SK-N-SH treated with all-trans-retinoic acid at 6 μM for 48 hours (cell line): ENCODE measurements around the gene CAST.

Experiments used
- ATAC-seq: fragments of 200-7000 bp; cut with Tn5 transposase; 3 replicates; pipeline ENCODE4 v1.9.1; 2020; ENCODE audit warnings: mild to moderate bottlenecking, moderate library complexity
- ARNTL ChIP-seq: fragments of 450-650 bp; formaldehyde crosslinking; IDR thresholded peaks from 2 replicates; pipeline ENCODE4 v1.5.0; 2020; ENCODE audit warnings: low read depth, mild to moderate bottlenecking, moderate library complexity, borderline replicate concordance
- BACH2 ChIP-seq: fragments of 250-450 bp; sonication (Bioruptor Pico); IDR thresholded peaks from 2 replicates; pipeline ENCODE4 v1.9.0; 2021; ENCODE audit warnings: mild to moderate bottlenecking, borderline replicate concordance
- CSDC2 ChIP-seq: fragments of 250-450 bp; sonication (Bioruptor Pico); IDR thresholded peaks from 2 replicates; pipeline ENCODE4 v1.5.0; 2020; ENCODE audit warnings: mild to moderate bottlenecking, moderate library complexity
- ESRRG ChIP-seq: fragments of 250-450 bp; sonication (Bioruptor Pico); IDR thresholded peaks from 2 replicates; pipeline ENCODE4 v1.6.1; 2021; ENCODE audit warnings: mild to moderate bottlenecking
- GLIS3 ChIP-seq: fragments of 250-450 bp; sonication (Bioruptor Pico); IDR thresholded peaks from 2 replicates; pipeline ENCODE4 v1.5.0; 2020; ENCODE audit warnings: mild to moderate bottlenecking, moderate library complexity
- ISL1 ChIP-seq: fragments of 250-450 bp; sonication (Bioruptor Pico); IDR thresholded peaks from 2 replicates; pipeline ENCODE4 v2.1.2; 2022; ENCODE audit warnings: mild to moderate bottlenecking, moderate library complexity
- OSR1 ChIP-seq: fragments of 250-450 bp; sonication (Bioruptor Pico); IDR thresholded peaks from 2 replicates; pipeline ENCODE4 v1.8.0; 2022; ENCODE audit warnings: moderate library complexity, mild to moderate bottlenecking, inconsistent platforms
- PATZ1 ChIP-seq: fragments of 250-450 bp; sonication (Bioruptor Pico); IDR thresholded peaks from 2 replicates; pipeline ENCODE4 v1.8.0; 2020; ENCODE audit warnings: mild to moderate bottlenecking, moderate library complexity, borderline replicate concordance
- POU6F1 ChIP-seq: fragments of 250-450 bp; sonication (Bioruptor Pico); IDR thresholded peaks from 2 replicates; pipeline ENCODE4 v1.8.0; 2021; ENCODE audit warnings: low read depth, mild to moderate bottlenecking, moderate library complexity, borderline replicate concordance
- PPARA ChIP-seq: fragments of 250-450 bp; sonication (Bioruptor Pico); IDR thresholded peaks from 2 replicates; pipeline ENCODE4 v1.5.0; 2020; ENCODE audit warnings: mild to moderate bottlenecking, borderline replicate concordance
- RARB ChIP-seq: fragments of 250-450 bp; sonication (Bioruptor Pico); IDR thresholded peaks from 2 replicates; pipeline ENCODE4 v1.8.0; 2021; ENCODE audit warnings: mild to moderate bottlenecking, moderate library complexity
- TCF4 ChIP-seq: fragments of 250-450 bp; sonication (Bioruptor Pico); IDR thresholded peaks from 2 replicates; pipeline ENCODE4 v1.8.0; 2021; ENCODE audit warnings: mild to moderate bottlenecking, moderate library complexity, borderline replicate concordance
- TSHZ2 ChIP-seq: fragments of 250-450 bp; sonication (Bioruptor Pico); IDR thresholded peaks from 2 replicates; pipeline ENCODE4 v1.5.0; 2020; ENCODE audit warnings: mild to moderate bottlenecking, moderate library complexity
- ZFP3 ChIP-seq: fragments of 250-450 bp; sonication (Bioruptor Pico); IDR thresholded peaks from 2 replicates; pipeline ENCODE4 v1.5.0; 2020; ENCODE audit warnings: mild to moderate bottlenecking, moderate library complexity
- ZFP30 ChIP-seq: fragments of 450-650 bp; formaldehyde crosslinking; IDR thresholded peaks from 2 replicates; pipeline ENCODE4 v1.5.0; 2022; ENCODE audit warnings: mild to moderate bottlenecking, moderate library complexity
- ZNF565 ChIP-seq: fragments of 450-650 bp; formaldehyde crosslinking; conservative IDR thresholded peaks from 2 replicates; pipeline ENCODE4 v1.5.0; 2020; ENCODE audit warnings: low read depth, mild to moderate bottlenecking, moderate library complexity
- ZNF70 ChIP-seq: fragments of 450-650 bp; formaldehyde crosslinking; IDR thresholded peaks from 2 replicates; pipeline ENCODE4 v1.5.0; 2020; ENCODE audit warnings: mild to moderate bottlenecking, moderate library complexity
- ZNF8 ChIP-seq: fragments of 450-650 bp; formaldehyde crosslinking; IDR thresholded peaks from 2 replicates; pipeline ENCODE4 v1.5.0; 2020; ENCODE audit warnings: mild to moderate bottlenecking, moderate library complexity
- TF ChIP-seq, protein P1 (sequence below): fragments of 250-450 bp; sonication (Bioruptor Pico); IDR thresholded peaks from 2 replicates; pipeline ENCODE4 v1.5.1; 2021; ENCODE audit warnings: mild to moderate bottlenecking, moderate library complexity

The CAST gene

GRCh38 chr5:96750110-96750822 lies 88.1 kb downstream of the CAST start:
- ATAC-seq: no peak
- no peak for TF ChIP-seq GLIS3 (CRISPR knock-in tag)
- no peak for TF ChIP-seq OSR1 (CRISPR knock-in tag)
- no peak for TF ChIP-seq ZNF70 (CRISPR knock-in tag)
- no peak for TF ChIP-seq ZNF565
- no peak for TF ChIP-seq ZNF8 (CRISPR knock-in tag)
- no peak for TF ChIP-seq RARB (CRISPR knock-in tag)
- TF ChIP-seq PATZ1 (CRISPR knock-in tag): no peak
- TF ChIP-seq ZFP3: no peak
- TF ChIP-seq TCF4 (CRISPR knock-in tag): no peak
- no peak for TF ChIP-seq ESRRG (CRISPR knock-in tag)
- TF ChIP-seq PPARA (CRISPR knock-in tag): no peak
- TF ChIP-seq TSHZ2 (CRISPR knock-in tag): no peak
- no peak for TF ChIP-seq ARNTL (CRISPR knock-in tag)
- no peak for TF ChIP-seq ISL1
- TF ChIP-seq CSDC2 (CRISPR knock-in tag): no peak

GRCh38 chr5:96751203-96752169 lies 89.3 kb downstream of the CAST start:
- TF ChIP-seq ISL1: no peak
- TF ChIP-seq PATZ1 (CRISPR knock-in tag): no peak
- TF ChIP-seq, protein P1, sequence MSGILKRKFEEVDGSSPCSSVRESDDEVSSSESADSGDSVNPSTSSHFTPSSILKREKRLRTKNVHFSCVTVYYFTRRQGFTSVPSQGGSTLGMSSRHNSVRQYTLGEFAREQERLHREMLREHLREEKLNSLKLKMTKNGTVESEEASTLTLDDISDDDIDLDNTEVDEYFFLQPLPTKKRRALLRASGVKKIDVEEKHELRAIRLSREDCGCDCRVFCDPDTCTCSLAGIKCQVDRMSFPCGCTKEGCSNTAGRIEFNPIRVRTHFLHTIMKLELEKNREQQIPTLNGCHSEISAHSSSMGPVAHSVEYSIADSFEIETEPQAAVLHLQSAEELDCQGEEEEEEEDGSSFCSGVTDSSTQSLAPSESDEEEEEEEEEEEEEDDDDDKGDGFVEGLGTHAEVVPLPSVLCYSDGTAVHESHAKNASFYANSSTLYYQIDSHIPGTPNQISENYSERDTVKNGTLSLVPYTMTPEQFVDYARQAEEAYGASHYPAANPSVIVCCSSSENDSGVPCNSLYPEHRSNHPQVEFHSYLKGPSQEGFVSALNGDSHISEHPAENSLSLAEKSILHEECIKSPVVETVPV (CRISPR knock-in tag): no peak
- TF ChIP-seq RARB (CRISPR knock-in tag): no peak
- TF ChIP-seq ZNF565: no peak
- TF ChIP-seq POU6F1 (CRISPR knock-in tag): no peak
- TF ChIP-seq ZNF8 (CRISPR knock-in tag): no peak
- TF ChIP-seq TSHZ2 (CRISPR knock-in tag): no peak
- no peak for TF ChIP-seq BACH2 (CRISPR knock-in tag)
- TF ChIP-seq ZFP30 (CRISPR knock-in tag): no peak
- no peak for TF ChIP-seq ZNF70 (CRISPR knock-in tag)
- TF ChIP-seq CSDC2 (CRISPR knock-in tag): no peak
- ATAC-seq: no peak
